GM19438 (cell line): Measurements from ENCODE around the gene INSR.

Experiments used
- ATAC-seq: cut with Tn5 transposase; IDR thresholded peaks from one replicate; pipeline ENCODE4 v1.9.1; 2021; ENCODE audit warnings: low read depth; ENCODE audit not compliant: unreplicated experiment

Gene INSR

GRCh38 chr19:7197760-7198696, 96.2 kb downstream of the INSR start:
- peak; percentile 85 for ATAC-seq

DNA sequence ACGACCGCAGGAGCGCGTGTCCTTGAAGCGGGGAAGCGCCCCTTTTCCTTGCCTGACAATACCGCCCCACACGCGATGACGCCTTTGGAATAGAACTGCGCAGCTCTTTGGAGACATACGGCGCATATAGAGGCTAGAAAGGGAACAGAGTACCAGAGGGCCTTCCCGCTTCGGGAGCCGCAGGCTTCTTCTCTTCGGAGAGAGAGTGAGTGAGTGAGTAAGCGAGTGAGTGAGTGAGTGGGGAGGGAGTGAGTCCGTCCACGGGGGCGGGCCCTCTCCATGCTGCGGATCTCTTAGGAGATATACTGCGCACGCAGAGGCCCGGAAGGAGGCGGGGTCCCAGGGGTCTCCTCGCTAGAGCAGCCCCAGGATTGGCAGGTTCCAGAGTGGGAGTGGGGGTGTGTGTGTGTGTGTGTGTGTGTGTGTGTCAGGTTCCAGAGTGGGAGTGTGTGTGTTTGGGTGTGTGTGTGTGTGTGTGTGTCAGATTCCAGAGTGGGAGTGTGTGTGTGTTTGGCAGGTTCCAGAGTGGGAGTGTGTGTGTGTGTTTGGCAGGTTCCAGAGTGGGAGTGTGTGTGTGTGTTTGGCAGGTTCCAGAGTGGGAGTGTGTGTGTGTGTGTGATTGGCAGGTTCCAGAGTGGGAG, 97.0 kb downstream of the INSR start:
- peak; percentile 59 for ATAC-seq

DNA sequence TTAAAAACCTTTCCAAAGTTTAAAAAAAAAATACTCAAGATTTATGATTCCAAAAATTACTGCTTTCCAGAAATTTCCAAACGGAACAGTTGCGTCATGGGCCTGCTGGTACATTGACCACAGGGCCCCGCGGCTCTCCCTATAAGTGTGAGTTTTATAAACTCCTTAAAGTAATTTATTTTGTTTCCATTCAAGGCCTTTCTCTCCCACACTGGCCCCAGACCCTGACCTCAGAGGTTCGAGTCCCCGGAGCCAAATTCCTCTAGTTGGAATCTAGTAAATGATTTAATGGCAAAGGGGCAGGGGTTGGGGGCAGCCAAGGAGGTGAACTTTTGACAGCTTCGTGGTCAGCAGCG, 97.5 kb downstream of the INSR start:
- ATAC-seq = no peak

- ATAC-seq = no peak
Measured at GRCh38 chr19:7195046-7195445, 99.2 kb downstream of the INSR start.

DNA sequence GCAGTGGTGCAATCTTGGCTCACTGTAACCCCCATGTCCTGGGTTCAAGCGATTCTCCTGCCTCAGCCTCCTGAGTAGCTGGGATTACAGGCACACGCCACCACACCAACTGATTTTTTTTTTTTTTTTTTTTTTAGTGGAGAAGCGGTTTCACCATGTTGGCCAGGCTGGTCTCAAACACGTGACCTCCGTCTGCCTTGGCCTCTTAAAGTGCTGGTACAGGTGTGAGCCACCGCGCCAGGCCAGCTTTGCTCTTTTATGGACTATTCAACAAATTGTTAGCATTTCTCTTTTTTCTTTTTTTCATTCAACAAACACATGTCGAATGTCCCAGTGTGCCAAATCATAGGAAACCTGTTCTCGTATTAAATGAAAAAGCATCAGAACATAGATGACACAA, 99.6 kb downstream of the INSR start:
- no peak for ATAC-seq

GRCh38 chr19:7191946-7192691, 102.1 kb downstream of the INSR start:
- no peak for ATAC-seq

DNA sequence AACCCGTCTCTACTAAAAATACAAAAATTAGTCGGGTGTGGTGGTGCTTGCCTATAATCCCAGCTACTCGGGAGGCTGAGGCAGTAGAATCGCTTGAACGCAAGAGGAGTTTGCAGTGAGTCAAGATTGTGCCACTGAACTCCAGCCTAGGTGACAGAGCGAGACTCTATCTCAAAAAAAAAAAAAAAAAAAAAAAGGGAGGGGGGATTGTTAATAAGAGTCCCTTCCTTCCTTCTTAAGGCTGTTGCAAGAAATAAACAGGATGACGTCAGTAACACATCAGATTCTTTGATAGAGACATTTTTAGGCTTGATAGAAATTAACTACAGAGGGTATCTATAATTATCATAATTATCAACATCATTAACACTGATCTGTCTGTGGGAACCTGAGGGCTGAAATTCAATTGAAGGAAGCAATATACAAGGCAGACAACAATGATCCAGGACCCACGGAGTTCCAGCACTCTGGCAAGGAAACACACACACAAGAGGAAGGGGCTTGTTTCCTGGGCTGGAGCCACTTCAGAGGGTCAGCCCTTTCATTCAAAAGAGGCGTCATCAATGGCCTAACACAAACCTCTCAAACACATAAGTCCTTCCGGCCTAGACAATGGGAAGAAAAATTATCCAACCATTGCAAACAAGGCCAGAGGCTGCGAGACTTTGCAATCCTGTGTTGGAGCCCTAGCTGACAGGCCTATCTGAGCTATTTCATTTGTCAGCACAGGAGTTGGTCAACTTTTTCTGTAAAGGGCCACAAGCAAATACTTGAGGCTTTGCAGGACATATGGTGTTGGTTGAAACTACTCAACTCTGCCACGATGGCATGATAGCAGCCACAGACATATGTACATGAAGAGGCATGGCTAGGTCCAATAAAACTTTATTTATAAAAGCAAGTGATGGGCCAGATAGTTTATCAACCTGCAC, 105.2 kb downstream of the INSR start:
- ATAC-seq = no peak

DNA sequence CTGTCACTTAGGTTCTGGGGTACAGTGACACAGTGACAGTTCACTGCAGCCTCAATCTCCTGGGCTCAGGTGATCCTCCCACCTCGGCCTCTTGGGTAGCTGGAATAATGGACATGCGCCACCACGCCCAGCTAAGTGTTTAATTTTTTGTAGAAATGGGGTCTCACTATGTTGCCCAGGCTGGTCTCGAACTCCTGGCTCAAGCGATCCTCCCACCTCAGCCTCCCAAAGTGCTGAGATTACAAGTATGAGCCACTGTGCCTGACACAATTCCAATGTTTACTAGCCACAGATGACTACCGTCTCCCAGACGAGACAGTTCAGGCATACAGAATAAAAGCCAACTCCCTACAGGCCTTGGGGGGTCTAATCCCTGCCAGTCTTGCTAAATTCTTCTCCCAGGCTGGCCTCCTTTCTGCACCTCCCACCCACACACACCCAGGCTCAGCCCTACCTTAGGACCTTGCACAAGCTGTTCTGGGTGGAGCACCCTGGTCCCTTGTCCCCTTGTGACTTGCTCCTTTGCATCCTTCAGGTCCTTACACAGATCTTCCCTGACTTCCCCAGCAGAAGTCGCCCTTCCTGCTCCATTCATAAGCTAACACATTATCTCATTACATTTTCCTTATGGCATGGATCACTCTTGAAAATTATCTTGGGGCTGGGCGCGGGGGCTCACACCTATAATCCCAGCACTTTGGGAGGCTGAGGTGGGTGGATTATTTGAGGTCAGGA, 106.4 kb downstream of the INSR start:
- ATAC-seq = no peak

GRCh38 chr19:7182489-7182888, 111.7 kb downstream of the INSR start:
- ATAC-seq = no peak

DNA sequence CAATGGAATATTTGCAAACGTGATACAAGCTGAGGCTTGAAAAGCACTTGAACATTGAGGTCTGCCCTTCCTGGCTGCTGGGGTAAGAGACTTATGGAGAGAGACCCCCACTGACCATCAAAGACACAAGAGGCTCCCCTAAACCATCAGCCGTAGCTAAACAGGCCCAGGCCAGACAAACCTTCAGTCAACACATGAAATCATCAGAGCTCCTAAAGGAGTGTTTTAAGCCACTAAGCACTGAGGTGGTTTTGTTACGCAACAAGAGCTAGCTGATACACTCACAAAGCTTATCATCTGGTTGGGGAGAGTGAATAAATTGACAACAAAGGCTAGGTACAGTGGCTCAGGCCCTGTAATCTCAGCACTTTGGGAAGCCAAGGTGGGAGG, 114.3 kb downstream of the INSR start:
- ATAC-seq = no peak

GRCh38 chr19:7177926-7178325, 116.3 kb downstream of the INSR start:
- ATAC-seq = no peak

- no peak for ATAC-seq
Measured at GRCh38 chr19:7176792-7177191, 117.4 kb downstream of the INSR start.

GRCh38 chr19:7172794-7173193, 121.4 kb downstream of the INSR start:
- ATAC-seq = no peak

DNA sequence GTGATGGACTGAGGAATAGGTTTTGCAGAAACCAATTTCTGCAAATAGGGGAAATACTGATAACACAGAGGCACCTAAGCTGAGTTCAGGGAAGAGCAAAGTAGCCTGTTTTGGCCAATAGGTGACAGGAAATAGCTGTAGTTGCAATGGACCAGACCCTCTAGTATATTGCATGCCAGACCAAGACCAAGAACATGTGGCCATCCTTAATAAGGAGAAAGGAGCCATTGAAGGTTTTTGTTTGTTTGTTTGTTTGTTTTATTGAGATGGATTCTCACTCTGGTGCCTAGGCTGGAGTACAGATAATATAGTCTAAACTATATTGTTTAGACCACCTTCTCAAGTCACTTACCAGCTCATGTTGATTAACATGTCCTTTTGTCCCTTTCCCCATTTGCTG, 123.2 kb downstream of the INSR start:
- ATAC-seq = no peak

GRCh38 chr19:7168941-7169340, 125.3 kb downstream of the INSR start:
- no peak for ATAC-seq

GRCh38 chr19:7161292-7161691, 132.9 kb downstream of the INSR start:
- no peak for ATAC-seq

DNA sequence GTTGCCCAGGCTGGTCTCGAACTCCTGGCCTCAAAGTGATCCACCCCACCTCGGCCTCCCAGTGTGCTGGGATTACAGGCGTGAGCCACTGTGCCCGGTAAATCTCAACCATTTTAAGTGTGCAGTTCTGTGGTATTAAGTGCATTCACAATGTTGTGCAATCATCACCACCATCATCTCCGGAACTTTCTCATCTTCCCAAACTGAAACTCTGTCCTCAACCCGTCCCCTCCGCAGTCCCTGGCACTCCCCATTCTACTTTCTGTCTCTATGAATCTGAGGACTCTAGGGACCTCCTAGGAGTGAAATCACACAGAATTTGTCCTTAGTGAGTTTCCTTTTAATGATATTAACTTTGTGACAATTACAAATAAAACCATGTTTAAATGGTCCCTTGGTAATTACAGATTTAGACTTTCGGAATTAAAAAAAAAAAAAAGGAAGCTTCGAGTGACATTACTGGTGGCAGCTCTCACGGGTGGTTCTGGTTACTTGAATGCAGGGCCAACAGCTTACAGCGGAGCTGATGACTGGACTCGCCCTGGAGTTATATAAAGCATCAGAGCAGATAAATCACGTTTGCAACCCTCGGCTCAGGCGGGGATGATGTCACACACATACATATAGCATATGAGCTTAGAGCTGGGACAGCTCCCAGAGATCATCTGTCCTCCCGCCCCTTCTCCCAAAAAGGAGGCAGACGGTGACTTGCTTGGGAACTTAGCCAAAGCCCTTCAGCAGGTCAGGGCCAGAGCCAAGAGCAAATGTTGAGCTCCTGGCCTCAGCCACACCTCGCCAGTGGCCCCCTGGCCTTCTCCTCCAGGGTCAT, 134.9 kb downstream of the INSR start:
- ATAC-seq = no peak

- no peak for ATAC-seq
Measured at GRCh38 chr19:7153022-7153421, 141.2 kb downstream of the INSR start.

DNA sequence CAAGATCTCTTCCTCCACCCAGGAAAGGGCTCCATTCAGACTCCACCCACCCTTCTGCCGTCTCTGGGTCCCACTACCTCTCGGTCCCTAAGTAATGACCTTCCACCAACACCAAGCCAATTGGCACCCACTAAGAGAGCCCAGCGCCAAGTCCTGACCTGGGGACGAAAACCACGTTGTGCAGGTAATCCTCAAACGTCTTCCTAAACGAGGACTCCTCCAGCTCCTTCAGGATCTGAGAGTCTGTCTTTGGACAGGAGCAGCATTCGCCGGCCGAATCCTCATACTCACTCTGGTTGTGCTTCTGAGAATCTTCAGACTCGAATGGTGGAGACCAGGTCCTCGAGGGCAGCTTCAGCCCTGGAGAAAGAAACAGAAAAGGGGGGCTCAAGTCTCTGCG, 141.6 kb downstream of the INSR start:
- ATAC-seq = no peak
